Measurements from ENCODE around the gene STRN3. TPM values are rescaled to one million over a fixed set of nuclear protein-coding genes. Genes with fewer than 3 reads are reported as not detected.
"Not testable (repeated sequence)": the region's sequence is repeated elsewhere in the genome, so short reads cannot be mapped to it uniquely, and the experiment has no call there.

Gene STRN3
- total RNA-seq, 6 donors from 2014 or later = 21.9 to 61.4 (median 29.4) TPM

DNA sequence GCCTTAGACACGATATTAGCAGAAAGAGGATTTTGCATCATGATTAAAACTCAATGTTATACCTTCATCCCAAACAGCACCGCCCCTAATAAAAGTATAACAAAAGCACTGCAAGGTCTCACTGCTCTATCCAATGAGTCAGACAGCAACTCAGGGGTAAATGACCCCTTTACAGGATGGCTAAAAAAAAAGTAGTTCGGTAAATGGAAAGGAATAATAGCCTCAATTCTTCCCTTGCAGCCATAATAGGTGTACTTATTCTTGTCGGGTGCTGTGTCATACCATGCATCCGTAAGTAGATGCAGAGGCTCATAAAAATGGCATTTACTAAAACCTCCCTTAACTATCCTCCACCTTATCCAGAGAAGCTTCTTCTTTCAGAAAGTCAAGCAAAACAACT lies 54.6 kb downstream of the STRN3 start:
- Histone ChIP-seq H3K36me3 (peaks cover 0 to 3% (median under 1%) of the 10 kb centered on the region in 4 donors), H3K4me1 (peaks cover 8 to 35% (median 22%) of the 10 kb centered on the region in 4 donors), H3K27ac (no peak overlapping the region), H3K9me3 (peaks cover 0 to 9% (median 3%) of the 10 kb centered on the region in 4 donors), H3K27me3 (no peaks in the 10 kb centered on the region), H3K4me3 (no peak overlapping the region)
- TF ChIP-seq, protein P1, sequence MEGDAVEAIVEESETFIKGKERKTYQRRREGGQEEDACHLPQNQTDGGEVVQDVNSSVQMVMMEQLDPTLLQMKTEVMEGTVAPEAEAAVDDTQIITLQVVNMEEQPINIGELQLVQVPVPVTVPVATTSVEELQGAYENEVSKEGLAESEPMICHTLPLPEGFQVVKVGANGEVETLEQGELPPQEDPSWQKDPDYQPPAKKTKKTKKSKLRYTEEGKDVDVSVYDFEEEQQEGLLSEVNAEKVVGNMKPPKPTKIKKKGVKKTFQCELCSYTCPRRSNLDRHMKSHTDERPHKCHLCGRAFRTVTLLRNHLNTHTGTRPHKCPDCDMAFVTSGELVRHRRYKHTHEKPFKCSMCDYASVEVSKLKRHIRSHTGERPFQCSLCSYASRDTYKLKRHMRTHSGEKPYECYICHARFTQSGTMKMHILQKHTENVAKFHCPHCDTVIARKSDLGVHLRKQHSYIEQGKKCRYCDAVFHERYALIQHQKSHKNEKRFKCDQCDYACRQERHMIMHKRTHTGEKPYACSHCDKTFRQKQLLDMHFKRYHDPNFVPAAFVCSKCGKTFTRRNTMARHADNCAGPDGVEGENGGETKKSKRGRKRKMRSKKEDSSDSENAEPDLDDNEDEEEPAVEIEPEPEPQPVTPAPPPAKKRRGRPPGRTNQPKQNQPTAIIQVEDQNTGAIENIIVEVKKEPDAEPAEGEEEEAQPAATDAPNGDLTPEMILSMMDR (IDR thresholded peaks at IDR 0.05) = no peak
- TF ChIP-seq EP300 (IDR thresholded peaks at IDR 0.05) (no peak), POLR2A (IDR thresholded peaks at IDR 0.05) (no peak), POLR2AphosphoS5 (IDR thresholded peaks at IDR 0.05) (no peak)
- 93 to 98% methylated on average over 5 of the region's 5 CpGs for WGBS, 2 donors
- DNase-seq (no peak), ATAC-seq (ENCODE audit: low FRiP score in 2 of 2) (no peak)

DNA sequence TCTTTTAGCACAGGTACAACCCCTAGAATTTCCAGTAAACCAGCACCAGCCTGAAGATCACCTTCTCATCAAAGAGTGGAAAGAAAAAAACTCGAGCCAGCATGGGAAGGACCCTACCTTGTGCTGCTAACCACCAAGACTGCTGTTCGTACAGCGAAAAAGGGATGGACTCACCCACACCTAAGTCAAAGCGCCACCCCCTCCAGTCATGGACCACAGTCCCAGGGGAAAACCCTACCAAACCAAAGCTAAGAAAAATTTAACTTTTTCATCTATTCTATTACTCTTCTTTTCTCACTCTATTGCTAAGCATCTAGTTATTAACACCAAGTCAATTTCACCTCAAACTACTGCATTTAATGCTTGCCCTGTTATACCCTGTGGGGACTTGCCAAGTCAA lies 56.4 kb downstream of the STRN3 start:
- not testable (repeated sequence) for H3K27me3 ChIP-seq; DNase-seq; H3K27ac ChIP-seq; H3K4me3 ChIP-seq; ATAC-seq (ENCODE audit: low FRiP score in 2 of 2); H3K36me3 ChIP-seq
- H3K9me3 ChIP-seq = peaks cover 6 to 26% (median 14%) of the 10 kb centered on the region in 4 donors
- H3K4me1 ChIP-seq = peaks cover 5 to 19% (median 13%) of the 10 kb centered on the region in 4 donors
- 72 to 78% methylated on average over 4 of the region's 4 CpGs for WGBS, 2 donors

DNA sequence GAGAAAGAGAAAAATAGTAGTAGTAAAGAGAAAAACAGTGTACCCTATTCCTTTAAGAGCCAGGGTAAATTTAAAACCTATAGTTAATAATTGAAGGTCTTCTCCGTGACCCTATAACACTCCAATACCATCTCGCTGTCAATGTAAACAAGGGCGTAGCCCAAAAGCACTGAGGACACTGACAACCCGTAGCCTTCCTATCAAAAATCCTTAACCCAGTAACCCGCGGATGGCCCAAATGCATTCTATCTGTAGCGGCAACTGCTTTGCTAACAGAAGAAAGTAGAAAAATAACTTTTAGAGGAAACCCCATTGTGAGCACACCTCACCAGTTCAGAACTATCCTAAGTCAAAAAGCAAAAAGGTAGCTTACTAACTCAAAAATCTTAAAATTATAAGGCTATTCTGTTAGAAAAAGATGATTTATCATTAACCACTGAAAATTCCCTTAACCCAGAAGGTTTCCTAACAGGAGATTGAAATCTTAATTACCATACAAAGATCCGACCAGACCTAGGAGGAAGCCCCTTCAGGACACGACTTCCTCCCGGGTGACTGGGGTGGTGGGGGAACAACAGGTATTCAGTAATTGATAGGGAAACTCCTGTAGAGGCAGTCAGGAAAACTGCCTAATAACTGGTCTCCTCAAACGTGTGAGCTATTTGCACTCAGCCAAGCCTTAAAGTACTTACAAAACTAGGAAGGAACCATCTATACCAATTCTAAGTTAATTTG lies 58.6 kb downstream of the STRN3 start:
- not testable (repeated sequence) for H3K4me1 ChIP-seq; H3K4me3 ChIP-seq; H3K27ac ChIP-seq; ATAC-seq (ENCODE audit: low FRiP score in 2 of 2); DNase-seq; H3K27me3 ChIP-seq
- Histone ChIP-seq H3K36me3 (peaks cover 0 to 12% (median 4%) of the 10 kb centered on the region in 4 donors), H3K9me3 (peaks cover 6 to 27% (median 14%) of the 10 kb centered on the region in 4 donors)
- 92 to 95% methylated on average over 11 of the region's 11 CpGs for WGBS, 2 donors

DNA sequence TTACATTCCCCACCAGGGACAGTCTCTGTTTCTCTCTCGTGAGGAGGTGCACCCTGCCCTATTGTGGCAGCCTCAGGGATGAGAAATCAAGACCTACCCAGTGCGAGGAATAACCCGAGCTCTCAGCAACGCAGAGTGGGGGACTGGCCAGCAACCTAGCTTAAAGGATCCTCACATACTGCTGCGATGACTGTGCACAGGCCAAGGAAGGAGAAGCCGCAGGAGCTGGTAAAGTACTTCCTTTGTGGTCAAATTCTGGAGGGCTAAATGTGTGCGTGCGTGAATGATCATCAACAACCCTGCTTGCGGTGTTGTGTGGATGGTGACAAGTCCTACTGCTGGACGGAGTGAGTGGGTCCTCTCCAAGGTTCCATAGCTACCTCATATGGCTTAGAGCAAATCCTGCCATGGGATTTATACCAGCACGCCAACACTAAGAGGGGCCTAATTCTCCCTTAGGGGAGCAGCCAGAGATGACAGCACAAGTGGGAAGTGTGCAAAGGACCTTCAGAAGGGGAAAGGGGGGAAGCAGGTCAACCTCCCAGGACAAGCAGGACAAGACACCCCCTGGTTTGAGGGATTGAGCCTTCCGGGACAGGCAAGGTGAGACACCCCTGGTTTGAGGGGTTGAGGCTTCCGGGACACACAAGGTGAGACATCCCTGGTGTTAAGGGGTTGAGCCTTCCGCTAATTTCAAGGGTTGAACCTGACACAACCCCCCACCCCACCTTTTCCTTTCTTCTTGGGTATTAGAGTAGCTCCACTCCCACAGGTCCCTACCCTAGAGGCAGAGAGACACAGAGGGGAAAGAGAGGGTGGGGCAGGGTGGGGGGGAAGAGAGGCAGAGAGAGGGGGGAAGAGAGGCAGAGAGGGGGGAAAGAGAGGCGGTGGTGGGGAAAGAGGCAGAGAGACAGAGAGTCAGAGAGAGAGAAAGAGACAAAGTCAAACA lies 59.5 kb downstream of the STRN3 start:
- H3K9me3 ChIP-seq = peaks cover 6 to 27% (median 14%) of the 10 kb centered on the region in 4 donors
- 93 to 96% methylated on average over 12 to 13 of the region's 15 CpGs for WGBS, 2 donors
- ATAC-seq (ENCODE audit: low FRiP score in 2 of 2) (no peak), DNase-seq (no peak)
- H3K27ac ChIP-seq = no peak overlapping the region
- H3K36me3 ChIP-seq = peaks cover 0 to 12% (median 4%) of the 10 kb centered on the region in 4 donors
- TF ChIP-seq EP300 (IDR thresholded peaks at IDR 0.05) = no peak
- TF ChIP-seq, protein P1 (IDR thresholded peaks at IDR 0.05) = no peak
- TF ChIP-seq POLR2A (IDR thresholded peaks at IDR 0.05) = no peak
- TF ChIP-seq POLR2AphosphoS5 (IDR thresholded peaks at IDR 0.05) = no peak
- H3K27me3 ChIP-seq = no peaks in the 10 kb centered on the region
- no peaks in the 10 kb centered on the region for H3K4me1 ChIP-seq
- no peak overlapping the region for H3K4me3 ChIP-seq

DNA sequence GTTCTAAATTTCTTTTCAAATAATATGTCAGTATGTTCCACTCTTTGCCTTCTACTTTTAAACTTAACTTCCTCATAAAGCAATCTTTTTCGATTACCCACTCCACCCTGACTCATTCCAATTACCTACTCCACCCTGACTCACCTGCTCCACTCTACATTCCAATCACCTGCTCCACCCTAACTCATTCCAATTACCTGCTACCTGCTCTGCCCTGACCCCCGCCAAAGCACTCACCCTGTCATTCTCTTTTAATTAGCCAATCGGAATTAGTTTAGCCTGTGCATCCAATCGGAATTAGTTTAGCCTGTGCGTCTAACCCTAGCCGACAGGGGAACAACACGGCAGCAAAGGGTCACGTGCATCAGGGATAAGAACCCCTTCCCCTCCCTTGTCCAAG lies 60.3 kb downstream of the STRN3 start:
- H3K4me1 ChIP-seq; ATAC-seq (ENCODE audit: low FRiP score in 2 of 2); H3K27me3 ChIP-seq; H3K27ac ChIP-seq; DNase-seq; H3K4me3 ChIP-seq: not testable (repeated sequence)
- WGBS, 2 donors = 96 to 98% methylated on average over 8 of the region's 8 CpGs
- Histone ChIP-seq H3K36me3 (peaks cover 0 to 12% (median 4%) of the 10 kb centered on the region in 4 donors), H3K9me3 (peaks cover 6 to 27% (median 14%) of the 10 kb centered on the region in 4 donors)

DNA sequence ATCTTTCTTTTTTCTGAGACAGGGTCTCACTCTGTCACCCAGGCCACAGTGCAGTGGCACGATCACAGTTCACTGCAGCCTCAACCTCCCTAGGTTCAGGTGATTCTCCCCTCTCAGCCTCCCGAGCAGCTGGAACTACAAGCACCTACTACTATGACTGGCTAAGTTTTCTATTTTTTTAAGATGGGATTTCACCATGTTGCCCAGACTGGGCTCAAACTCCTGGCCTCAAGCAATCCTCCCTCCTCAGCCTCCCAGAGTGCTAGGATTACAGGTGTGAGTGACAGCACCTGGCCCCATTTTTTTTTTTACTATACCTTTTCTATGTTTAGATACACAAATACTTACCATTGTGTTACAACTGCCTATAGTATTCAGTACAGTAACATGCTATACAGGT lies 63.6 kb downstream of the STRN3 start:
- peaks cover 0 to 12% (median 4%) of the 10 kb centered on the region in 4 donors for H3K36me3 ChIP-seq
- not testable (repeated sequence) for H3K27ac ChIP-seq; DNase-seq; ATAC-seq (ENCODE audit: low FRiP score in 2 of 2); H3K4me3 ChIP-seq; H3K4me1 ChIP-seq; H3K27me3 ChIP-seq
- 93 to 95% methylated on average over 2 of the region's 2 CpGs for WGBS, 2 donors
- peaks cover 6 to 24% (median 14%) of the 10 kb centered on the region in 4 donors for H3K9me3 ChIP-seq
